Endothelial cell (in vitro differentiated cells): ENCODE results near the gene CCIN. TPM values are rescaled to one million over a fixed set of nuclear protein-coding genes. Genes with fewer than 3 reads are reported as not detected.
"Not testable (repeated sequence)": the region's sequence is repeated elsewhere in the genome, so short reads cannot be mapped to it uniquely, and the experiment has no call there.

Source experiments
- DNase-seq: peaks from one replicate; pipeline ENCODE4 v3.0.0; 2021; ENCODE audit warnings: low spot score
- H3K27ac Mint-ChIP-seq: one replicate; pipeline ENCODE4 v1.8.0; 2021; ENCODE audit warnings: mixed read lengths, inconsistent platforms; ENCODE audit not compliant: unreplicated experiment
- H3K27me3 Mint-ChIP-seq: one replicate; pipeline ENCODE4 v1.8.0; 2021; ENCODE audit warnings: mild to moderate bottlenecking, moderate library complexity, mixed read lengths, inconsistent platforms; ENCODE audit not compliant: unreplicated experiment
- H3K36me3 Mint-ChIP-seq: one replicate; pipeline ENCODE4 v1.8.0; 2021; ENCODE audit warnings: mild to moderate bottlenecking, low read depth, mixed read lengths, inconsistent platforms; ENCODE audit not compliant: unreplicated experiment
- H3K4me1 Mint-ChIP-seq: one replicate; pipeline ENCODE4 v1.8.0; 2021; ENCODE audit warnings: mild to moderate bottlenecking, mixed read lengths, inconsistent platforms; ENCODE audit not compliant: unreplicated experiment
- H3K4me3 Mint-ChIP-seq: one replicate; pipeline ENCODE4 v1.8.0; 2021; ENCODE audit warnings: mild to moderate bottlenecking, mixed read lengths, inconsistent platforms; ENCODE audit not compliant: unreplicated experiment
- H3K9me3 Mint-ChIP-seq: one replicate; pipeline ENCODE4 v1.8.0; 2021; ENCODE audit warnings: mixed read lengths, inconsistent platforms; ENCODE audit not compliant: unreplicated experiment
- CTCF ChIP-seq: fragments of 200-600 bp; sonication (generic); IDR thresholded peaks from one replicate; pipeline ENCODE4 v1.5.0; 2021; ENCODE audit warnings: antibody characterized with exemption; ENCODE audit not compliant: unreplicated experiment
- total RNA-seq: library from RNA; stranded (reverse); fragmentation: NEBNext Ultra II Directional; extraction: Animal tissue kit (Norgen Biotek cat#: 25700); gene quantifications from one replicate; pipeline ENCODE4 v1.2.1, GENCODE V29; 2021; ENCODE audit not compliant: unreplicated experiment

The CCIN gene
- total RNA-seq, 1 donor from 2014 or later = not detected

GRCh38 chr9:36129139-36129538 is 40.0 kb upstream of the CCIN start:
- Mint-ChIP-seq H3K9me3 (no peaks in the 10 kb centered on the region), H3K4me1 (no peaks in the 10 kb centered on the region), H3K4me3 (no peak overlapping the region), H3K27me3 (peaks cover 2% of the 10 kb centered on the region), H3K36me3 (no peaks in the 10 kb centered on the region), H3K27ac (no peak overlapping the region)
- no peak for TF ChIP-seq CTCF
- no peak for DNase-seq

DNA sequence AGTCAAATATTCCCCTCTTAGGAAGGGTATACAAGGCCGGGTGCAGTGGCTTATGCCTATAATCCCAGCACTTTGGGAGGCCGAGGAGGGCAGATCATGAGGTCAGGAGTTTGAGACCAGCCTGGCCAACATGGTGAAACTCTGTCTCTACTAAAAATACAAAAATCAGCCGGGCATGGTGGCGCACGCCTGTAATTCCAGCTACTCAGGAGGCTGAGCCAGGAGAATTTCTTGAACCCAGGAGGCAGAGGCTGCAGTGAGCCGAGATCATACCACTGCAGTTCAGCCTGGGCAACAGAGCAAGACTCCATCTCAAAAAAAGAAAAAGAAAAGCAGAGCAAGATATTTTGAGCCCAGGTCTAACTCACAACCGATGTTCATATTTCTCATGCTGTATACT is 37.5 kb upstream of the CCIN start:
- H3K4me3 Mint-ChIP-seq, H3K27me3 Mint-ChIP-seq, H3K4me1 Mint-ChIP-seq, DNase-seq, H3K27ac Mint-ChIP-seq, H3K9me3 Mint-ChIP-seq, H3K36me3 Mint-ChIP-seq: not testable (repeated sequence)

GRCh38 chr9:36132086-36132485 is 37.1 kb upstream of the CCIN start:
- Mint-ChIP-seq H3K4me1 (peaks cover under 1% of the 10 kb centered on the region), H3K4me3 (no peak overlapping the region), H3K27ac (no peak overlapping the region), H3K9me3 (no peaks in the 10 kb centered on the region), H3K27me3 (peaks cover 9% of the 10 kb centered on the region), H3K36me3 (peaks cover under 1% of the 10 kb centered on the region)
- TF ChIP-seq CTCF = no peak
- no peak for DNase-seq

GRCh38 chr9:36134761-36135505 is 34.3 kb upstream of the CCIN start:
- Mint-ChIP-seq H3K36me3 (peaks cover 3% of the 10 kb centered on the region), H3K9me3 (no peaks in the 10 kb centered on the region), H3K27ac (no peak overlapping the region), H3K4me3 (peak overlapping the region; percentile 84), H3K27me3 (peaks cover 20% of the 10 kb centered on the region), H3K4me1 (peaks cover 7% of the 10 kb centered on the region)
- TF ChIP-seq CTCF = no peak
- DNase-seq = no peak

DNA sequence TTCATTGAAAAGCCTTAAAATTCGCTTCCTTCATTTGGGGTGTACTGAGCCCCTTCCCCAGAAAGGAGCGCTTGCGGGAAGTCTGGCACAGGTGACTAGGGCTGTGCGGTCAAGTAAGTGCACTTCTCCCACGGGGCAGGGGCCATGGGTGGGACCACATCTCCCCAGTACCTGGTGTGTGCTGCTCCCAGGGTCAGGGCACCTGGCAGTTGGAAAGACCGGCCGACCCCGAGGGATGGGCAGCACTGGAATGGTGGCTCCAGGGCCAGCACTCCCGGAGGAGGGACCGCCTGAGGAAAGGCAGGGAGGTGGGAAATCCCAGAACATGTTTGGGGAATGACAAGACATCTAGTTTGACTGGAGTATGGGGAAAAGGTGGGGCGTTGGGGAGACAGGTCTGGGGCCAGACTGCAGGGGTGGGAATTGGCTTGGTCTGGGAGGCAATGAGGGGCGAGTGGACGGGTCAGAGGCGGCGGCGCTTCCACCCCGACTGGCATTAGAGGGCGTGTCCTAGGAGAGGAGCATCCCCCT is 33.4 kb upstream of the CCIN start:
- H3K36me3 Mint-ChIP-seq = peaks cover 3% of the 10 kb centered on the region
- H3K27me3 Mint-ChIP-seq = peaks cover 20% of the 10 kb centered on the region
- no peak overlapping the region for H3K27ac Mint-ChIP-seq
- peaks cover 7% of the 10 kb centered on the region for H3K4me1 Mint-ChIP-seq
- no peaks in the 10 kb centered on the region for H3K9me3 Mint-ChIP-seq
- no peak for DNase-seq
- no peak for TF ChIP-seq CTCF
- H3K4me3 Mint-ChIP-seq = peak overlapping the region; percentile 84
